ENCODE measurements around the gene NUDT11. TPM values are rescaled to one million over a fixed set of nuclear protein-coding genes. Genes with fewer than 3 reads are reported as not detected.
"Not testable (repeated sequence)": the region's sequence is repeated elsewhere in the genome, so short reads cannot be mapped to it uniquely, and the experiment has no call there.

The NUDT11 gene
- 1.5 TPM for total RNA-seq

- intact Hi-C loops (cut with DNase I): no loop called here
- no peak for DNase-seq (ENCODE audit: extremely low spot score in 2 of 2)
- Histone ChIP-seq H3K9me3 (no peaks in the 10 kb centered on the region), H3K27me3 (no peaks in the 10 kb centered on the region), H3K4me3 (peak within 1 kb of the TSS; percentile 55 to 57), H3K4me1 (no peaks in the 10 kb centered on the region), H3K36me3 (no peaks in the 10 kb centered on the region), H3K27ac (peak within 1 kb of the TSS; percentile 48)
- TF ChIP-seq CTCF (IDR thresholded peaks at IDR 0.05) (no peak), POLR2AphosphoS5 (IDR thresholded peaks at IDR 0.05; ENCODE audit: insufficient read depth in 1 of 2, low read depth in 1 of 2) (peak in 1 of 2 donors; percentile 17)
Measured at GRCh38 chrX:51496501-51497291, at the start of gene NUDT11. Gene NUDT11, minus strand, starts transcription at chrX:51496592. Its CDS starts 148 bp downstream, at chrX:51496444.

GRCh38 chrX:51520393-51520792, 24.0 kb upstream of the NUDT11 start:
- Histone ChIP-seq H3K27me3 (no peaks in the 10 kb centered on the region), H3K4me3 (no peak overlapping the region), H3K27ac (no peak overlapping the region), H3K36me3 (no peaks in the 10 kb centered on the region), H3K4me1 (no peaks in the 10 kb centered on the region), H3K9me3 (no peaks in the 10 kb centered on the region)
- DNase-seq (ENCODE audit: extremely low spot score in 2 of 2): no peak
- intact Hi-C loops (cut with DNase I): no loop called here
- TF ChIP-seq POLR2AphosphoS5 (IDR thresholded peaks at IDR 0.05; ENCODE audit: insufficient read depth in 1 of 2, low read depth in 1 of 2) (no peak), POLR2A (IDR thresholded peaks at IDR 0.05) (no peak), CTCF (IDR thresholded peaks at IDR 0.05) (no peak)

- H3K4me3 ChIP-seq; H3K27me3 ChIP-seq; DNase-seq (ENCODE audit: extremely low spot score in 2 of 2); intact Hi-C loops (cut with DNase I); H3K36me3 ChIP-seq; H3K4me1 ChIP-seq; H3K27ac ChIP-seq; H3K9me3 ChIP-seq: not testable (repeated sequence)
Measured at GRCh38 chrX:51519131-51519530, 22.7 kb upstream of the NUDT11 start.

GRCh38 chrX:51507551-51507950, 11.2 kb upstream of the NUDT11 start:
- H3K27me3 ChIP-seq: no peaks in the 10 kb centered on the region
- no peaks in the 10 kb centered on the region for H3K9me3 ChIP-seq
- H3K4me1 ChIP-seq: no peaks in the 10 kb centered on the region
- TF ChIP-seq POLR2A (IDR thresholded peaks at IDR 0.05) (no peak), POLR2AphosphoS5 (IDR thresholded peaks at IDR 0.05; ENCODE audit: insufficient read depth in 1 of 2, low read depth in 1 of 2) (no peak), CTCF (IDR thresholded peaks at IDR 0.05) (no peak)
- no peak overlapping the region for H3K4me3 ChIP-seq
- intact Hi-C loops (cut with DNase I): no loop called here
- no peaks in the 10 kb centered on the region for H3K36me3 ChIP-seq
- DNase-seq (ENCODE audit: extremely low spot score in 2 of 2): no peak
- H3K27ac ChIP-seq: no peak overlapping the region

- H3K36me3 ChIP-seq; H3K9me3 ChIP-seq; DNase-seq (ENCODE audit: extremely low spot score in 2 of 2); intact Hi-C loops (cut with DNase I); H3K27ac ChIP-seq; H3K27me3 ChIP-seq; H3K4me1 ChIP-seq: not testable (repeated sequence)
- peak overlapping the region; percentile 55 to 57 for H3K4me3 ChIP-seq
Measured at GRCh38 chrX:51495701-51496488, 497 bp downstream of the NUDT11 start.

- Histone ChIP-seq H3K9me3 (no peaks in the 10 kb centered on the region), H3K4me3 (no peak overlapping the region), H3K27ac (no peak overlapping the region), H3K36me3 (no peaks in the 10 kb centered on the region), H3K27me3 (no peaks in the 10 kb centered on the region), H3K4me1 (no peaks in the 10 kb centered on the region)
- no peak for DNase-seq (ENCODE audit: extremely low spot score in 2 of 2)
- TF ChIP-seq POLR2A (IDR thresholded peaks at IDR 0.05): no peak
- intact Hi-C loops (cut with DNase I): no loop called here
Measured at GRCh38 chrX:51494409-51494808, 2.0 kb downstream of the NUDT11 start.
